Measurements from ENCODE around the gene NCEH1.
A peak's percentile ranks its signal among the peaks of the same experiment; 100 is the strongest.
"Not testable (repeated sequence)": the region's sequence is repeated elsewhere in the genome, so short reads cannot be mapped to it uniquely, and the experiment has no call there.

The NCEH1 gene

GRCh38 chr3:172675441-172676193 lies 35.2 kb downstream of the NCEH1 start:
- DNase-seq, result no peak

DNA sequence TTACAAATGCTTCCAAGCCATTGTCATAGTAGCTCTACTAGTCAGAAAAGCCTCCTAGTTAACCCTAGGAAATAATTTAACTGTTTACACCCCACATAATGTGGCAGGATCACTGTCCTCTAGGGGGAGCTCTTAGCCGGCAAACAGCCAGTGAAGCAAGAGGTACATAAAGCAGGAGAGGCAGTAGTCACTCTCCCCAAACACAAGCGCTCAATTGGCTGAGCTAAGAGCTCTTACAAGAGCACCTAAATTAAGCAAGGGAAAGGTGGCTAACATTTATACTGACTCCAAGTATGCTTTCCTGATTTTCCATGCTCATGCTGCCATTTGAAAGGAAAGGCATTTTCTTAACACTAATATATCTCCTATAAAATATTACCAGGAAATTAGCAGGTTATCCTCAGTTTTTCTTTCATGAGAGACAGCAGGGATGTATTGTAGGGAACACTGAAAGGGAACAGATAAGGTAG lies 37.6 kb downstream of the NCEH1 start:
- DNase-seq, result no peak

DNA sequence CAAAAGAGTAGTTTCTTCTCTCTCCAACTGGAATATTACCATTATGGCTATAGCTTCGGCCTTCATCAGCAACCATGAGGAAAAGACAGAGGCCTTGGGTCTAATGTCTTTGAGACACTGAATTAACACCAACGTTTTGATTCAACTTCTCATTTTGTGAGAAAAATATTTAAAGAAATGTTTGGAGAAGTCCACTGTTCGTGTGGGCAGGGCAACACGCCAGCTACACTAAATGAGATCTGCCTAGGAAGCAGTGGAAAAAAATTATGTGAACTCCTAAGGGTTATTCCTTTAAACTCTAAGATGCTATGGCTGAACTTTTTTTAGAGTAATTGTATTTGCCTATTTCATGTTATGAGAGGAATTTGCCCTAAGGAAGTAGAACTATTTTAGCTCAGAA lies 41.8 kb downstream of the NCEH1 start:
- no peak for DNase-seq

GRCh38 chr3:172666873-172667694 lies 43.8 kb downstream of the NCEH1 start:
- DNase-seq, result peak; percentile 77

DNA sequence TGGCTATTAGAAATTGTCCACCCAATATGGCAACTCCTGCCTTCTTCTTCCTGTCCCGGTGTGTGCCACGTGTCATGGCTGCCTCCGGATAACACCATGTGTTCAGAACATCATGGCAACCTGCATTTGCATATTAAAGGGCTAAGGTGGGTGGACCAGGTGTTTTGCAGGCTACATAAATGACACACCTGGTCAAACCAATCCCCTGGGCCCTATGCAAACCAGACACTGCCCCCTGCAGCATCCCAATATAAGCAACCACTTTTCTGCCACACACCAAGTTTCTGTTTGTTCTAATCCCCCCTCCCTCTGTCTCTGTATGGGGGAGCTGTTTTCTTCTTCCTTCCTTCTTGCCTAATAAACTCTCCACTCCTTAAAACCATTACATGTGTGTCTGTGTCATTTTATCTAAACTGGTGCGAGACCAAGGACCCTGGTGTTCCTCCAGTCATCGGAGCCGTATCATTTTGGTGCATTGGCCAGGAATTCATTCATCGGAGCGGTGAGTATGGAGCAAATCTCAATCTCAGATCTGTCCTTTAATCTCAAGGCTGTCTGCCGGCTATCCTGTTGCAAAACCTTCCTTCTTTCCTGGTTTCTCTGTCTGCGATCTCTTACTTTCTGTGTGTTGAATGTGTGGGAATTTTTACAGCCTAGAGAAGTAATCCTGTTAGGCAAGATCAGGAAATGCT lies 44.5 kb downstream of the NCEH1 start:
- DNase-seq, result no peak

DNA sequence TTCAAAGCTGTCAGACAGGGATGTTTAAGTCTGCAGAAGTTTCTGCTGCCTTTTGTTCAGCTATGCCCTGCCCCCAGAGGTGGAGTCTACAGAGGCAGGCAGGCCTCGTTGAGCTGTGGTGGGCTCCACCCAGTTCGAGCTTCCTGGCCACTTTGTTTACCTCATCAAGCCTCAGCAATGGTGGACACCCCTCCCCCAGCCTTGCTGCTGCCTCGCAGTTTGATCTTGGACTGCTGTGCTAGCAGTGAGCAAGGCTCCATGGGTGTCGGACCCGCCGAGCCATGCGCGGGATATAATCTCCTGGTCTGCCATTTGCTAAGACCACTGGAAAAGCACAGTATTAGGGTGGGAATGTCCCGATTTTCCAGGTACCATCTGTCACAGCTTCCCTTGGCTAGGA lies 45.4 kb downstream of the NCEH1 start:
- not testable (repeated sequence) for DNase-seq

DNA sequence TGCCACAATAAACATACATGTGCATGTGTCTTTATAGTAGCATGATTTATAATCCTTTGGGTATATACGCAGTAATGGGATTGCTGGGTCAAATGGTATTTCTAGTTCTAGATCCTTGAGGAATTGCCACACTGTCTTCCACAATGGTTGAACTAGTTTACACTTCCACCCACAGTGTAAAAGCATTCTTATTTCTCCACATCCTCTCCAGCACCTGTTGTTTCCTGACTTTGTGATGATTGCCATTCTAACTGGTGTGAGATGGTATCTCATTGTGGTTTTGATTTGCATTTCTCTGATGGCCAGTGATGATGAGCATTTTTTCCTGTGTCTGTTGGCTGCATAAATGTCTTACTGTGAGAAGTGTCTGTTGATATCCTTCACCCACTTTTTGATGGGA lies 50.4 kb downstream of the NCEH1 start:
- DNase-seq, result not testable (repeated sequence)

DNA sequence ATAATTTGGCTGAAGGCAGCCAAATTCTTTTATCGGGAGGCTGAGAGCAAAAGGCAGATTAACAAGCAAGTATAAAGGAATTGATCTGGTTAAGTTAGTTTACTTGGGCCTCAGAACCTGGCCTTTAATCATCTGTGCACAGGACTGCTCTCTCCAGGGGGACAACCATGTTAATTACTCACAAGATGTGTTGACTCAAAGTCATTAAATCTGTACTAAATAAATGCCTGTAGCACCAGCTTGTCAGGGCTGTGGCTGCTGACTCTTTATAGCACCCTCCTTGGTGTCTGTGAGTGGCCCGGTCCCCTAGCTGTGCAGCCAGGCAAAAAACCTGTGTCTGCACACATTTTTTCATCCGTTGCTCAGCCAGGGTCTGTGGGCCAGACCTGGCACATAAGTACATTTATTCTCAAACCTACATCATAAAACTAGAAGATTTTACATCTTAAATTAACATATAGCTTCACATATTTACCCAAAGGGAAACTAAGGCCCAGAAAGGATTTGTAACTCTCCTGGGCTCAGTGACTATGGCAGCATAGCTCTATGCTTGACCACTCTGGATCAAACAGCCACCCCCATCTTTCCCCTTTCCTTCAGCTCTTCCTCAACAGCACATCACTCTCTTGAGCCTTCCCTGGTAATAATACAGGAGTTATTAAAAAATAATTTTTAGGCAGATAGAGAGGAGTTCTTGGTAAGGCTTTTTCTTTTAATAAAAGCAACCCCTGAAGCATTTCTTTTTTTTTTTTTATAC lies 51.4 kb downstream of the NCEH1 start:
- DNase-seq, result no peak

- no peak for DNase-seq
Observed at GRCh38 chr3:172658344-172659245, 52.3 kb downstream of the NCEH1 start.

GRCh38 chr3:172656602-172657001 lies 54.3 kb downstream of the NCEH1 start:
- DNase-seq, result no peak

- DNase-seq, result no peak
Observed at GRCh38 chr3:172655388-172655787, 55.5 kb downstream of the NCEH1 start.

DNA sequence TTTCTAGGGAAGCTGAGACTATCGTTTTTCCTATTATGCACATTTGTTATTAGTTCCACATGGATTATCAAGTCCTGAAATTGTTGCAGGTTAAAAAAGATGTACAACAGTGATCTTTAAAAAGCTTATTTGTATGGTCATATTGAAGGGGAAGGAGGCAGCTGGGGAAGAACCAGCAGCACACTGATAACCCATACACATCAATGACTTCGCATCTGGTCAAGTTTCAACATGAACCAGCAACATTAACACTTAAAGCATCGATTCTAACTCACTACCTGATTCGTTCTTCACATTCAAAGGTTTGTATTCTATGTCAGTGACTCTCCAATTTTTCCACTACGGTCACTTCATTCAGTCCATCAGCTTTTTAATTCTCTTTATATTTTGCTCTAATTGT lies 56.4 kb downstream of the NCEH1 start:
- no peak for DNase-seq

DNA sequence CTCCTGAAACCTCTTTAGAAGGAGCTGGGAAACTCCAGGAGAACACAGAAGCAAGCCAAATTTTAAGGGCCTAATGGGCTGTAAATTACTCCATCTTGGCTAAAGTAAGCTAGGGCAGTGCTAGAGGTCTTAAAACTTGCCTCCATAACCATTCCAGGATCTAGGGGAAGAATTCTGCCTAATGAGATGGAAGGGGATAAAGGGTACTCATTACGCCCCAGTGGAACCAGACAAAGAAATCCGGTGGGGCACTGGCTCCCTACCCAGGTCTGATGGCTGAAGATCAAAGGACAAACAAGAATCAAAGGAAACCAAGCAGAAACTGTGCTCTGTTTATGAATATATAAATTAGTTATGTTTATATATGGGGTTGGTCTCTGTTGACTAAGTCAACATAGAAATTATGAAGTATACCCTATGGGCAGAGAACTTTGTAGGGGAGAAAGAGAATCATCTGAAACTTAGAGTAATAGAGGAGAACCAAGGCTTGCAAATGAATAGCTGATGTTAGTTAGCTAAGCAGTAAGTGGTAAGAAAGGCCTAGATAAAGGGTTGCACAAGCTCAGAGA lies 57.8 kb downstream of the NCEH1 start:
- DNase-seq, result no peak

DNA sequence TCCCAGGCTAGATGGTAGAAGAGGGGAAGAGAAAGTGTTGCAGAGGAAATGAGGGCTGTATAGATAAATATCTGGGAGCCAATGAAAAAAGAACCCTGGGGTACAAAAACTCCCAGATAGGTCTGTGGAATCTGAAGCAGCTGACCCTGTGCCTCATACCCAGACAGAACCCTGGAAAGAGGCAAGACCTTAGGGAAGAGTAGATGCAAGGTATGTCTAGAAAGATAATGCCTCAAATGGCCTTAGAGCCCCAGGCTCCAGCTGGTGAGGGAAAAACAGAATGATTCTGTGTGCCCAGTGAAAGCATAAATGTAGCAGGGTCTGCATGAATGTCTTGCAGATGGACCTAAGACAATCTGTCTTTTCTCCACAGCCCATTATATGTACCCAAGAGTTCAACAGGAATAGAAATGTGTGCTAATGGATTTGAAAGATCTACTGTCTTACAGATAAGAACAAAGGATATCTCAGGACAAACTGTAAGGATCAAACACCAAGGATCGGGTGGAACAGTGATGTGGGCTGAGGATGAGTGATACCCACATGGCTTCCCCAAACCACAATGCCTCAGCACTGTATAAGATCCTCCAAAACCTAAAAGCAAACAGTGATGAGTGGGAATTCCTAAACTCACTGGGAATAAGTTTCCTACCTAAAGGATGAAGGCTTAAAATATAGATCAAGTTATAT lies 58.8 kb downstream of the NCEH1 start:
- no peak for DNase-seq

- DNase-seq, result no peak
Observed at GRCh38 chr3:172649987-172650386, 60.9 kb downstream of the NCEH1 start.

DNA sequence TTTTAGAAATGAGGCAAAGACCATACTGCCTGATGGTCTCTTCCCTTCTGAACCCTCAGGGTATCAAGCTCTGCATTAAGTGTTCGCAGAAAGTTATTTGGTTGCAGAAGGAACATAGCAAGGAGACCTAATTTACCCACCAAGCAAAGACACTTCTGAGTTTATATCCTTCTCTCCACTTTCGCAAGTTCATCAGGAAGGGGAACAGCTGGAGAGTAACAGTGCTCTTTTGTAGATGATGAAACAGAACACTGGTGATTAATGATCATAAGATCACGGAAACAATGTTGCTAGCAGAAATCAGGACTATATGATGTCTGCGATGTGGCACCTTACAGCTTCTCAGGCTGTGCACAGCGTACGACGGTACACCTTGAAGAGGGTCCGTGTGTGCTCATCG lies 62.1 kb downstream of the NCEH1 start:
- no peak for DNase-seq

GRCh38 chr3:172647823-172648222 lies 63.0 kb downstream of the NCEH1 start:
- no peak for DNase-seq

DNA sequence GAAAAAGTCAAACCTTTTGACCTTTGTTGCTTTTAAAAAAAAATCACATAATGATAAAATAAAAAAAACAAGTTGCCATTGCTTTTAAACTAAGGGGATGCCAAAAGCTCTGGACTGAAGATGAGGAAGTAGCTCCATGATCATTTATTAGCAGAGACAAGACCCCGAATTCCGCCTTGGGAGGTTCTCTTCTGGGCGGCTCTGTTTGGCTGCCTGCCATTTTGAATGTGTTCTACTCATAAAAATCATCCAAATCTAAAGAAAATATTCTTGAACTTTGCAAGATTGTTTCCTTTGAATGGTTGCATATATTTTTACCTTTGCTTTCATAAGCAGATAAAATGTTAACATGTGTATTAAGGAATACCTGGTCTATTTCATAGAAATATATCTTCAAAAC lies 63.8 kb downstream of the NCEH1 start:
- no peak for DNase-seq

GRCh38 chr3:172646439-172647015 lies 64.3 kb downstream of the NCEH1 start:
- DNase-seq, result no peak

- DNase-seq, result no peak
Observed at GRCh38 chr3:172644258-172644657, 66.6 kb downstream of the NCEH1 start.
